Measurements from ENCODE around the gene COX20. TPM values are rescaled to one million over a fixed set of nuclear protein-coding genes. Genes with fewer than 3 reads are reported as not detected.
"Not testable (repeated sequence)": the region's sequence is repeated elsewhere in the genome, so short reads cannot be mapped to it uniquely, and the experiment has no call there.

COX20 gene
- total RNA-seq, 6 experiments from 2014 or later: 42.6 to 70.8 (median 58.9) TPM

DNA sequence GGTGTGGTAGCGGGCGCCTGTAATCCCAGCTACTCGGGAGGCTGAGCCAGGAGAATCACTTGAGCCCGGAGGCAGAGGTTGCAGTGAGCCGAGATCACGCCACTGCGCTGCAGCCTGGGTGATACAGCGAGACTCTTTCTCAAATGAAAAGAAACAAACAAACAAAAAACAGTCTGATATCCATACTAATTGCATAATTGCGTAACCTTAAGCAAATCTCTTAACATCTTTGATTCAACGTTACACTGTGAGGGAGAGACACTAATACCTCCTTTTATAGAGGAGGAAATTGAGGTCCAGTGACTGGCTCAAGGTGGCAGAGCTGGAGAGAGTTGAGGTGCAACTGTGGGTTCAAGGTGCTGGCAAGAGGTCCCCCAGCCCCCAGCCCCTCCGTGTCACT is 12.6 kb upstream of the COX20 start:
- Mint-ChIP-seq H3K27me3 (ENCODE audit: insufficient read depth) (no peaks in the 10 kb centered on the region), H3K36me3 (ENCODE audit: low read depth) (no peaks in the 10 kb centered on the region), H3K4me1 (ENCODE audit: low read depth) (peaks cover 20% of the 10 kb centered on the region), H3K27ac (no peak overlapping the region), H3K9me3 (no peaks in the 10 kb centered on the region), H3K4me3 (no peak overlapping the region)
- no peak for DNase-seq
- TF ChIP-seq, protein P1, sequence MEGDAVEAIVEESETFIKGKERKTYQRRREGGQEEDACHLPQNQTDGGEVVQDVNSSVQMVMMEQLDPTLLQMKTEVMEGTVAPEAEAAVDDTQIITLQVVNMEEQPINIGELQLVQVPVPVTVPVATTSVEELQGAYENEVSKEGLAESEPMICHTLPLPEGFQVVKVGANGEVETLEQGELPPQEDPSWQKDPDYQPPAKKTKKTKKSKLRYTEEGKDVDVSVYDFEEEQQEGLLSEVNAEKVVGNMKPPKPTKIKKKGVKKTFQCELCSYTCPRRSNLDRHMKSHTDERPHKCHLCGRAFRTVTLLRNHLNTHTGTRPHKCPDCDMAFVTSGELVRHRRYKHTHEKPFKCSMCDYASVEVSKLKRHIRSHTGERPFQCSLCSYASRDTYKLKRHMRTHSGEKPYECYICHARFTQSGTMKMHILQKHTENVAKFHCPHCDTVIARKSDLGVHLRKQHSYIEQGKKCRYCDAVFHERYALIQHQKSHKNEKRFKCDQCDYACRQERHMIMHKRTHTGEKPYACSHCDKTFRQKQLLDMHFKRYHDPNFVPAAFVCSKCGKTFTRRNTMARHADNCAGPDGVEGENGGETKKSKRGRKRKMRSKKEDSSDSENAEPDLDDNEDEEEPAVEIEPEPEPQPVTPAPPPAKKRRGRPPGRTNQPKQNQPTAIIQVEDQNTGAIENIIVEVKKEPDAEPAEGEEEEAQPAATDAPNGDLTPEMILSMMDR (IDR thresholded peaks at IDR 0.05): no peak

- Mint-ChIP-seq H3K27ac (no peak overlapping the region), H3K27me3 (ENCODE audit: insufficient read depth) (no peaks in the 10 kb centered on the region), H3K4me1 (ENCODE audit: low read depth) (peaks cover 16% of the 10 kb centered on the region), H3K36me3 (ENCODE audit: low read depth) (no peaks in the 10 kb centered on the region), H3K9me3 (no peaks in the 10 kb centered on the region), H3K4me3 (no peak overlapping the region)
- TF ChIP-seq, protein P1 (IDR thresholded peaks at IDR 0.05): no peak
- DNase-seq: peak; percentile 46
Observed at GRCh38 chr1:244826712-244827111, 8.7 kb upstream of the COX20 start.

DNA sequence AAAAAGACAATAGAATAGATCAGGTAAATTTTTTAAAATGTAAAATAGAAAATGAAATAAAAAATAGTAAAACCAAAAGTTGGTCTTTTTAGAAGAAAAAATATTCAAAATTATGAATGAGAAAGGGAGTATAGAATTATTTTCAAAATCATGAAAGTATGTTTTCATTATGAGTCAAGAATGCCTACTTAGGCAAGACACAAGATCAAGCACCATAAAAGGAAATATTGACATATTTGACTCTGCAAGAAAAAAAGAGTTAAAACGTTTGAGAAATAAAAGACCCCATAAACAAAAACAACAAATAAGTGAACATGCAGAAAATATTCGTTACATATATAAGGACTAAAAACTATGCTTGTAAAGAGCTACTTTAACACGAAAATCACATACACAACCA is 4.8 kb upstream of the COX20 start:
- Mint-ChIP-seq H3K36me3 (ENCODE audit: low read depth) (no peaks in the 10 kb centered on the region), H3K27me3 (ENCODE audit: insufficient read depth) (no peaks in the 10 kb centered on the region), H3K9me3 (no peaks in the 10 kb centered on the region), H3K27ac (no peak overlapping the region), H3K4me3 (no peak overlapping the region), H3K4me1 (ENCODE audit: low read depth) (peaks cover 30% of the 10 kb centered on the region)
- TF ChIP-seq, protein P1 (IDR thresholded peaks at IDR 0.05): no peak
- DNase-seq: no peak

GRCh38 chr1:244833260-244833659 is 2.2 kb upstream of the COX20 start:
- H3K27me3 Mint-ChIP-seq (ENCODE audit: insufficient read depth); DNase-seq; H3K9me3 Mint-ChIP-seq: not testable (repeated sequence)
- peak overlapping the region; percentile 93 for H3K4me3 Mint-ChIP-seq
- peaks cover 15% of the 10 kb centered on the region for H3K36me3 Mint-ChIP-seq (ENCODE audit: low read depth)
- peak overlapping the region; percentile 100; the same call in 1 of the 2 replicates for H3K27ac Mint-ChIP-seq
- H3K4me1 Mint-ChIP-seq (ENCODE audit: low read depth): peaks cover 44% of the 10 kb centered on the region

GRCh38 chr1:244833734-244834542 is 1.5 kb upstream of the COX20 start:
- peak overlapping the region; percentile 100 for H3K27ac Mint-ChIP-seq
- H3K4me3 Mint-ChIP-seq: peak overlapping the region; percentile 93
- TF ChIP-seq, protein P1 (IDR thresholded peaks at IDR 0.05): peak; percentile 67
- peak; percentile 75 for DNase-seq
- no peaks in the 10 kb centered on the region for H3K9me3 Mint-ChIP-seq
- peaks cover 50% of the 10 kb centered on the region for H3K4me1 Mint-ChIP-seq (ENCODE audit: low read depth)
- peaks cover 22% of the 10 kb centered on the region for H3K36me3 Mint-ChIP-seq (ENCODE audit: low read depth)
- H3K27me3 Mint-ChIP-seq (ENCODE audit: insufficient read depth): no peaks in the 10 kb centered on the region

DNA sequence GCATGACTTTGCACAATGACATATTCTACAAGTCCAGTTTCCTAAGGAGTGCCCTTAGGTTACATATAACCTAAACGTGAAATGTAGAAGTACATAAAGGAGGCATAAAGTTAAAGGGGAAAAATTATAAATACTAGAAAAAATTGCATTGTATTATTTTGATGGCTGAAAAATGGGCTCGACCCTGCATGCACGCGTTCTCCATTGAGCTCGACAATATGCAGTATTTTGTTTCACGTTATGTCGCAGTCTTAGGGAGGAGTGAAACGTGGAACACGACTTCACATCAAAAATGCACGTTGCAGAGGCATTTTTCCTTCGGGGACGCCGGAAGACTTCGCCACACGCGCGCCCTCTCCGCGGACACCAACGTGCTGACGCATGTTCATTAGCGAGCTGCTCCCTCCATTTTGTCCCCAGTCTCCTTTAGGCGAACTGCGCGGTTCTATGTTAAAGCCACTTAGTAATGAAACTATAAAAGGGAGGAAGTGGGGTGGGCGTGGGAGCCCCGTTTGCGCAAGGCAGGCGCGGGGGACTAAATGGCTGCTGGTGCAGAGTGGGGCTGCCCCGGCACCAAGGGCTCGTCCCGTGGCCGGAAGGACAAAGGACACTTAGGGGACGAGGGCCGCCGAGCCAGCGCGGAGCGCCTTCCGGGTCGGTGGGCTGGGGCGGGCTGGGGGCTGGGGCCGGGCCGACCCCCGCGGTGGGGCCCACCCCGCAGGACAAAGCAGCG is 749 bp upstream of the COX20 start:
- H3K27ac Mint-ChIP-seq: peak overlapping the region; percentile 100
- peak overlapping the region; percentile 93 for H3K4me3 Mint-ChIP-seq
- TF ChIP-seq, protein P1 (IDR thresholded peaks at IDR 0.05): no peak
- no peaks in the 10 kb centered on the region for H3K27me3 Mint-ChIP-seq (ENCODE audit: insufficient read depth)
- H3K4me1 Mint-ChIP-seq (ENCODE audit: low read depth): peaks cover 58% of the 10 kb centered on the region
- H3K9me3 Mint-ChIP-seq: no peaks in the 10 kb centered on the region
- DNase-seq: peak; percentile 91
- H3K36me3 Mint-ChIP-seq (ENCODE audit: low read depth): peaks cover 25% of the 10 kb centered on the region

All from HFFc6 (cell line).